Activated naive CD4-positive, alpha-beta T cell treated with anti-CD3 and anti-CD28 coated beads, Interleukin-2, amount 50 U/mL, for 72 hours (primary cell): ENCODE results near the gene CCDC14. TPM values are rescaled to one million over a fixed set of nuclear protein-coding genes. Genes with fewer than 3 reads are reported as not detected.
"Not testable (repeated sequence)": the region's sequence is repeated elsewhere in the genome, so short reads cannot be mapped to it uniquely, and the experiment has no call there.

ENCODE experiments used
- ATAC-seq, 2 donors: fragments of 150-1000 bp; cut with Tn5 transposase; 2 replicates each; pipeline ENCODE4 v1.10.0; 2021; ENCODE audit warnings: mild to moderate bottlenecking in 2 of 2, moderate library complexity in 2 of 2
- DNase-seq, 2 donors: peaks; one replicate each; pipeline ENCODE4 v3.0.0; 2021 to 2022; ENCODE audit warnings: low spot score in 2 of 2
- H3K27ac Mint-ChIP-seq, 2 donors: one replicate each; pipeline ENCODE4 v1.8.0; 2022; ENCODE audit warnings: mild to moderate bottlenecking in 2 of 2, mixed read lengths in 2 of 2
- H3K36me3 Mint-ChIP-seq, 2 donors: one replicate each; pipeline ENCODE4 v1.8.0; 2022; ENCODE audit warnings: mixed read lengths in 2 of 2
- H3K9me3 Mint-ChIP-seq, 2 donors: one replicate each; pipeline ENCODE4 v1.8.0; 2022; ENCODE audit warnings: mixed read lengths in 2 of 2
- total RNA-seq, 2 donors: library from RNA; stranded (reverse); gene quantifications; one replicate each; pipeline ENCODE4 v1.2.3, GENCODE V29; 2022

The CCDC14 gene
- total RNA-seq, 2 donors from 2014 or later = 53.5 to 93.0 TPM

GRCh38 chr3:123976904-123977303 lies 15.9 kb upstream of the CCDC14 start:
- H3K9me3 Mint-ChIP-seq, ATAC-seq, H3K27ac Mint-ChIP-seq, H3K36me3 Mint-ChIP-seq, DNase-seq: not testable (repeated sequence)

DNA sequence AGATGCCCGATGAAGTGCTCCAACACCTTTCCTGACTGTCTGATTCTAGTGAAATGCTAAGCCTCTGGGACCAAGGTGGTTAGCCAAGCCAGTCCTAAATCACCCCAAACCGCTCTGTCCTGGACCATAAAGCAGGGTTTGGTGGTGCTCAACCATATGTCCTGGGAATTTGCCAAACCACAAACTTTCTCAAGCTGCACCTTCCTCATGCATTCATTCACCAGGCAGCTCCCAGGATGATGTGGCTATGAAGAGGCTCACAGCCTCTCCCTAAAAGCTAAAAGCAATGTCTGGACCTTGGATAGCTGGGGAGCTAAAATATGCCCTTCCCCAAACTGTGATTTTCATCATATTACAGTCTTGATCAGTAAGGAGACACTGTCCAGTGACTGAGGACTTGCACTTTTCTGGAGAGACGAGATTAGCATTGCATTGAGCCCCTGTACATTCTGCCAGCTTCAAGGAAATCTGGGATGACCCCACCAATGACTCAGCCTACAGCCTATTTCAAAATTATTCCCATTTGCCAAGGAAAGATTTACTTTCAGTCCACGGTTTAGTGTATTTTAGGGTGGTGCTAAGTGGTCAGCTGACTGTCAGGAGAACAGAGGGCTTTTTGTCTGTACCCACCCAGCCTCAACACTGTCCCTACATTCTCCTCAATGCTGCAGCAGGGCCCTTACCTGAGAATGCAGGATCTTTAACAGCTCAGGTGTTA lies 15.3 kb upstream of the CCDC14 start:
- H3K9me3 Mint-ChIP-seq, DNase-seq, H3K27ac Mint-ChIP-seq, ATAC-seq, H3K36me3 Mint-ChIP-seq: not testable (repeated sequence)

GRCh38 chr3:123975030-123975429 lies 14.0 kb upstream of the CCDC14 start:
- not testable (repeated sequence) for H3K36me3 Mint-ChIP-seq, DNase-seq, H3K9me3 Mint-ChIP-seq, H3K27ac Mint-ChIP-seq, ATAC-seq

- no peaks in the 10 kb centered on the region for H3K36me3 Mint-ChIP-seq
- H3K9me3 Mint-ChIP-seq = no peaks in the 10 kb centered on the region
- ATAC-seq (no peak), DNase-seq (no peak)
- H3K27ac Mint-ChIP-seq = no peak overlapping the region
These were observed 10.4 kb upstream of the CCDC14 start for GRCh38 chr3:123971406-123971805.

- DNase-seq, H3K9me3 Mint-ChIP-seq, H3K36me3 Mint-ChIP-seq, ATAC-seq, H3K27ac Mint-ChIP-seq: not testable (repeated sequence)
These were observed 6.2 kb upstream of the CCDC14 start for GRCh38 chr3:123967260-123967659.

DNA sequence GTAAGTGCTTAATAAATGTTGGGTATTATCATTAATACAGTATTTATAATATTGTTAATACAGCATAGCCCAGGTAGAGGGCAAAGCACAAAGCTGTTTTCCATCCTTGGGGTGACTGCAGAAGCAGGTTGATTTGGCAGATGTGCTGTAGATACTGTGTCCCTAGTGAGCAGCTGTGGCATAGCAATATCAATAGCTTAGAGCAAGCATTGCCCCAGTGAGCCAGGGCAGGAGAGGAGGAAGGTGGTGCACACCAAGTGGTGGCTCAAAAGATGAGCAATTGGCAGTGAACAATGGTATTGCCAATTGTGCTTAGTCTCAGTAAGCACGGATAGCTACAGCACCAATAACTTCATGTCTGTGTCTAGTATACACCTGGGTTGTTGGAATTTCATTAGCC lies 5.8 kb upstream of the CCDC14 start:
- H3K27ac Mint-ChIP-seq, H3K36me3 Mint-ChIP-seq, DNase-seq, H3K9me3 Mint-ChIP-seq: not testable (repeated sequence)
- ATAC-seq = peak in 1 of 2 donors; percentile 43

DNA sequence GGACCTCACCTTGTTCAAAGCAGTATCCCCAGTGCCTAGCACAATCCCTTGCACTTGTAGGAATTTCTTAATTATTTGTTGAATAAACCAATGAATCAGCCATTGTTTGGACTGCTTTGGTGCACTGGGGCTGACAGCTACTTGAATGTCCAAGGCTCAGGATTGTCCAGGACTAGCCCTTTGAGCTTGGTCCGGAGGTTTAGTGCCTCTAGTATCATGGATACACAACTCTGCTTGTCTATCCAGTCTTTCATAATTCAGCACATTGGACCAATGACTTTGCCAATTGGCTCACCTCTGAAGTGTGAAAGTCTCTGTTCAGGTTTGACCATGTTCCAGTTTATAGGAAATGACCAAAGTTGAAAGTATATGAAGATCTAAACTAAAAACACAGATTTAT lies 3.8 kb upstream of the CCDC14 start:
- H3K27ac Mint-ChIP-seq, DNase-seq, H3K36me3 Mint-ChIP-seq, ATAC-seq, H3K9me3 Mint-ChIP-seq: not testable (repeated sequence)

DNA sequence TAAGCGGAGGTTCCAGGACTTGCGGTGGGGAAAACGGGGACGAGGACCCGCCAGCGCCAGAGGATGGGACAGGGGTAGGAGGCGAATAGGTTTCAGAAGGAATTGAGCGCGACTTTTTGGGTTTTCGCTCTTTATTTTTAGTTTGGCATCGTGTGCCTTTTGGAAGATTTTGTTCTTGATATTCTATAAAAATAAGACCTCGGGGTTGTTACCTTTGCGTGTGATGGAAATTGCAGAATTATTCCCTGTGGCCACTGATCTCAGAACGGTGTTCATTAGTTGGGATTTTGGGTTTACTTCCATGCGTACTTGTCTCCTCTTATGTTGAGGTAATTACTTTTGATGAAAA lies 453 bp upstream of the CCDC14 start:
- H3K9me3 Mint-ChIP-seq = no peaks in the 10 kb centered on the region
- DNase-seq (no peak), ATAC-seq (no peak)
- H3K36me3 Mint-ChIP-seq = peaks cover 0 to 7% of the 10 kb centered on the region in 2 donors
- H3K27ac Mint-ChIP-seq = peak overlapping the region; percentile 95

GRCh38 chr3:123953735-123954134 lies 7.3 kb downstream of the CCDC14 start:
- H3K27ac Mint-ChIP-seq = no peak overlapping the region
- no peak for ATAC-seq

DNA sequence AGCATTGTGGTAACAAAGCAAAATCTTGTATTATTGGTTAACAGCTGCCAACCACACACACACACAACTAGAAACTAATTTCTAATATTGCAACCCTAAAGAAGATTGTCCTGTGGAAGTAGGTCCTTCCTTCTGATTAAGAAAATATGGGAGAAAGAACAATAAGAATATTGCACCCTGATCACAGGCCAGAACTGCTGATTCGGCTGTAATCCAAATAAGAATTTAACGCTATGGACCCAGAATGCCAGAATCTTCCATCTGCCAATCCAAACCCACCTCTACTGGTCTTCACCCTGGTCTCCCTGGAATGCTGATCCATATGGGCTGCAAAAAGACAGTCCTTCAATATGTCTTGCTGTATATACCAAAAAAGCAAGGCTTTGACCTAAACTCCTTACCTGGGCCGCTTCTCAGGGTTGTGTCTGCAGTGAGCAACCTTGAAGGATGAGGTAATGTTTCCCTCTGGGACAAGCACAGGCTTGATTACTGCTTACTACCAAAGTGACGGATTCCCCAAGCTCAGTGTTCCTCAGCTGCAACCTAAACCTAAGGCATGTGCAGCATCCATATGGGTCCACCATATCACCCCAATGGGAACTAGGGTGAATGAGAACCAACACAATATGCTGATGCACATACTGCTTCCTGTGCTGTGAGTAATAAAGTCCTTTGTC lies 8.0 kb downstream of the CCDC14 start:
- Mint-ChIP-seq H3K9me3 (no peaks in the 10 kb centered on the region), H3K27ac (no peak overlapping the region), H3K36me3 (peaks cover 0 to 9% of the 10 kb centered on the region in 2 donors)
- ATAC-seq = no peak
- DNase-seq = no peak

More at GRCh38 chr3:123953735-123954134, 7.3 kb downstream of the CCDC14 start:
- no peak for DNase-seq
- H3K9me3 Mint-ChIP-seq = no peaks in the 10 kb centered on the region
- peaks cover 0 to 9% of the 10 kb centered on the region in 2 donors for H3K36me3 Mint-ChIP-seq

DNA sequence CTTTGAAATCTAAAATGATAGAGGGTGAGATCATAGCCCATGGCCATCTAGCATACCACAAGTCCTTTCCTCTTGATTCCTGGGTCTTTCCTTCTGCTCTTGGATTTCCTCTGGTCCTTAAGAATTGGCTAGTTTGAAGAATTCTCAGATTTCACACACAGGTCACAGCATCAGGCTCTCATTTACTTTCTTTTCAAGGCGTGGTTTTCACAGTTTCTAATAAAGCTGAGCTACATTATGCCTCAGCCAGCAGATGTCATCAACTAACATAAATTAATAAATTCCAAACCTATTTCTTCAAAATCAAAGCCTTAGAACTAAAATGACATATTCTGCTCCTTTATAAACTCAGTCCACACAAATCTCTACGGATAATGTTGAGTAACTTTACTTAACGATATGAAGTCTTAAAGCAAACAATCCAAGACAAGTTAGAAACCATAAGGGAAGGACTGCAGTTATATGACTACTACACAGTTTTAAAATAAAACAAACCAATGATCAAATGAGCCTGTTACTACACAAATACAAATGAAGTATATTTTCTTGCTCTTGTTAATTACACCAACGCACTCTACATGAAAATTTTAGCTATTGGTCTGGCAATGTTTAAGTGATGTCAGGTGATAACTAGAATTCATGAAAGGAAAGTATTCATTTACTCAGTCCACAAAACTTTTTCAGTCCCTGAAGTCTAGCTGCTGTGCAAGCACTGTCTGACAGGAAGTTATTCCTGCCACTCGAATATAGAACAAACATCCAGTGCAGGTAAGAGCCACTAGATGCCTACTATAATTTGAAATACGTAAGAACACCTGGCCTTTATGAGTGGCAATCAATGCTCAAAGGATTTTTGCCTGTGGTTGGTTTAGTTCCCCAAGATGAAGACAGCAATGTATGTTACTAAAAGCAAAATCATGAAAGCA lies 9.2 kb downstream of the CCDC14 start:
- Mint-ChIP-seq H3K36me3 (peaks cover 3 to 9% of the 10 kb centered on the region in 2 donors), H3K27ac (no peak overlapping the region), H3K9me3 (no peaks in the 10 kb centered on the region)
- DNase-seq (no peak), ATAC-seq (no peak)

- ATAC-seq = no peak
- no peak overlapping the region for H3K27ac Mint-ChIP-seq
- no peaks in the 10 kb centered on the region for H3K9me3 Mint-ChIP-seq
- no peak for DNase-seq
- H3K36me3 Mint-ChIP-seq = peaks cover 5 to 6% of the 10 kb centered on the region in 2 donors
These were observed 11.4 kb downstream of the CCDC14 start for GRCh38 chr3:123949641-123950040.

GRCh38 chr3:123948449-123948848 lies 12.6 kb downstream of the CCDC14 start:
- ATAC-seq (no peak), DNase-seq (no peak)
- Mint-ChIP-seq H3K9me3 (no peaks in the 10 kb centered on the region), H3K27ac (no peak overlapping the region), H3K36me3 (peaks cover 14 to 16% of the 10 kb centered on the region in 2 donors)

- Mint-ChIP-seq H3K27ac (no peak overlapping the region), H3K36me3 (peaks cover 14 to 19% of the 10 kb centered on the region in 2 donors), H3K9me3 (no peaks in the 10 kb centered on the region)
- no peak for DNase-seq
- ATAC-seq = no peak
These were observed 13.5 kb downstream of the CCDC14 start for GRCh38 chr3:123947482-123947881.

DNA sequence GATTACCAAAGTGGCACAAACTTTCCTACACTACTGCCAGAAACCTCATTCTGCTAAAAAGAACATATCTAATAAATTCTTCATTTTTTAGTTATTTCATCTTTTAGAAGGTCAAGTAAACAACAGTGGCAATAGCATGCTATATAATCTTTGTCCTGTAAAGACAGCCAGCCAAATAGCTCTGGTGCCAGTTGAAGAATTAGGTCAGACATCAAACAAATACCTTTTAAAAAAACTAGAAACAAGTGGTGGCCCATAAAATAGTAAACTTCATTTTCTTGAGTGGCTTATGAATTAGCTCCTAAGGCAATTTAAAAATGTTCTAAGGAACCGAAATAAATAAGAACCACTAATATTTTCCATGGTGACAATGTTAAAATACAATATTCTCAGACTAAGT lies 19.5 kb downstream of the CCDC14 start:
- Mint-ChIP-seq H3K9me3 (no peaks in the 10 kb centered on the region), H3K27ac (no peak overlapping the region), H3K36me3 (peaks cover 9 to 24% of the 10 kb centered on the region in 2 donors)
- ATAC-seq = no peak
- DNase-seq = no peak

GRCh38 chr3:123941121-123941520 lies 19.9 kb downstream of the CCDC14 start:
- Mint-ChIP-seq H3K27ac (no peak overlapping the region), H3K9me3 (no peaks in the 10 kb centered on the region), H3K36me3 (peaks cover 9 to 24% of the 10 kb centered on the region in 2 donors)
- no peak for ATAC-seq
- no peak for DNase-seq

- ATAC-seq = no peak
- Mint-ChIP-seq H3K36me3 (peaks cover 9 to 24% of the 10 kb centered on the region in 2 donors), H3K27ac (no peak overlapping the region), H3K9me3 (no peaks in the 10 kb centered on the region)
- DNase-seq = no peak
These were observed 21.3 kb downstream of the CCDC14 start for GRCh38 chr3:123939706-123940105.
